GM12873 (cell line): ENCODE measurements around the gene XXYLT1.

ENCODE experiments used
- CTCF ChIP-seq: IDR thresholded peaks from 2 replicates; pipeline ENCODE4 v1.5.1; 2012; ENCODE audit warnings: low read depth, mild to moderate bottlenecking, moderate library complexity, low read length, control low read depth; ENCODE audit not compliant: insufficient read depth; ENCODE audit errors: missing control alignments

The XXYLT1 gene

GRCh38 chr3:195104340-195104739 is 166.6 kb downstream of the XXYLT1 start:
- no peak for TF ChIP-seq CTCF

GRCh38 chr3:195103623-195104022 is 167.3 kb downstream of the XXYLT1 start:
- no peak for TF ChIP-seq CTCF

GRCh38 chr3:195102609-195103467 is 168.1 kb downstream of the XXYLT1 start:
- TF ChIP-seq CTCF = no peak

- no peak for TF ChIP-seq CTCF
Observed at GRCh38 chr3:195101927-195102608, 168.9 kb downstream of the XXYLT1 start.

- TF ChIP-seq CTCF = no peak
Observed at GRCh38 chr3:195101001-195101583, 169.9 kb downstream of the XXYLT1 start.

- TF ChIP-seq CTCF = no peak
Observed at GRCh38 chr3:195099951-195100785, 170.8 kb downstream of the XXYLT1 start.
